HepG2 (cell line): ENCODE results near the gene EVA1C. TPM values are rescaled to one million over a fixed set of nuclear protein-coding genes. Genes with fewer than 3 reads are reported as not detected.

ENCODE experiments used
- ATAC-seq: fragments of 200-7000 bp; cut with Tn5 transposase; 3 replicates; pipeline ENCODE4 v1.9.1; 2020; ENCODE audit warnings: mild to moderate bottlenecking, moderate library complexity
- BruUV-seq: library from RNA; stranded (reverse); fragments of 400-500 nt; replicated peaks from 2 replicates; lab custom pipeline; 2021; lab: Mats Ljungman, UMichigan
- CTCF ChIA-PET: fragments of 300-600 bp; formaldehyde crosslinking; extraction: SDS; loops from one replicate; lab custom pipeline; 2021; ENCODE audit warnings: low total read pairs, inconsistent platforms, low intra/inter-chr PET ratio; lab: Yijun Ruan, JAX
- POLR2A ChIA-PET: fragments of 350-600 bp; sonication (Branson Sonifier 250); formaldehyde crosslinking; loops from one replicate; lab custom pipeline; 2020; ENCODE audit warnings: antibody characterized with exemption, inconsistent platforms; lab: Yijun Ruan, JAX
- DNase-seq: peaks from one replicate; pipeline ENCODE4 v3.0.0-alpha.2; 2015; ENCODE audit warnings: low spot score
- FAIRE-seq: peaks from 3 replicates; lab custom pipeline; 2011; peaks lifted over from hg19 to GRCh38; lab: Jason Lieb, UNC
- H2AFZ ChIP-seq: one replicate; pipeline ENCODE4 v1.6.1; 2011; ENCODE audit warnings: low read length, inconsistent platforms
- H3K27ac ChIP-seq: fragments of 300-600 bp; 3 replicates; pipeline ENCODE4 v1.8.0; 2011; ENCODE audit warnings: mixed run types, mild to moderate bottlenecking, mixed read lengths, low read length, inconsistent platforms; ENCODE audit not compliant: insufficient read depth; ENCODE audit errors: extremely low read length
- H3K27me3 ChIP-seq, 2 experiments: fragments of 200-600 bp in 1 of 2; 2 replicates in 1 of 2; 3 replicates in 1 of 2; pipeline versions ENCODE4 v1.6.0 to v1.8.0; 2011; ENCODE audit warnings: low read length in 2 of 2, mild to moderate bottlenecking in 2 of 2, moderate library complexity in 2 of 2, inconsistent platforms in 1 of 2; ENCODE audit not compliant: insufficient read depth in 2 of 2, control insufficient read depth in 1 of 2
- H3K36me3 ChIP-seq, 2 experiments: fragments of 200-600 bp in 1 of 2; replicated peaks in 1 of 2; 2 replicates in 1 of 2; 3 replicates in 1 of 2; pipeline versions ENCODE4 v1.5.1 to v1.8.0; 2011; ENCODE audit warnings: low read length in 2 of 2, inconsistent platforms in 1 of 2; ENCODE audit not compliant: insufficient read depth in 2 of 2, control insufficient read depth in 1 of 2
- H3K4me1 ChIP-seq: 2 replicates; pipeline ENCODE4 v1.5.1; 2012; ENCODE audit warnings: low read length, inconsistent platforms; ENCODE audit not compliant: insufficient read depth
- H3K4me2 ChIP-seq: 2 replicates; pipeline ENCODE4 v1.6.0; 2011; ENCODE audit warnings: low read depth, low read length, inconsistent platforms
- H3K4me3 ChIP-seq, 3 experiments: fragments of 200-600 bp in 1 of 3; sonication (generic), shearing (Covaris generic) in 1 of 3; replicated peaks in 1 of 3; 2 replicates each; pipeline ENCODE4 v1.5.1; 2011 to 2016; ENCODE audit warnings: low read length in 3 of 3, inconsistent platforms in 2 of 3, low read depth in 2 of 3, mild to moderate bottlenecking in 2 of 3, control low read depth in 1 of 3, mixed read lengths in 1 of 3; ENCODE audit not compliant: insufficient read depth in 1 of 3
- H3K79me2 ChIP-seq: one replicate; pipeline ENCODE4 v1.6.1; 2011; ENCODE audit warnings: low read length, inconsistent platforms; ENCODE audit not compliant: insufficient read depth
- H3K9ac ChIP-seq: 2 replicates; pipeline ENCODE4 v1.6.0; 2011; ENCODE audit warnings: mild to moderate bottlenecking, low read depth, low read length, inconsistent platforms; ENCODE audit not compliant: insufficient read depth
- H3K9me3 ChIP-seq: 2 replicates; pipeline ENCODE4 v1.5.1; 2012; ENCODE audit warnings: mild to moderate bottlenecking, low read length
- H4K20me1 ChIP-seq: 2 replicates; pipeline ENCODE4 v1.6.0; 2011; ENCODE audit warnings: inconsistent platforms, mild to moderate bottlenecking, low read length, moderate library complexity; ENCODE audit not compliant: insufficient read depth
- ARHGAP35 ChIP-seq: sonication (generic); formaldehyde crosslinking; IDR thresholded peaks from 2 replicates; pipeline ENCODE4 v1.9.0; 2022; ENCODE audit warnings: mild to moderate bottlenecking, inconsistent platforms, moderate library complexity, missing genetic modification reagents, borderline replicate concordance
- ARID4A ChIP-seq: sonication (generic); formaldehyde crosslinking; IDR thresholded peaks from 2 replicates; pipeline ENCODE4 v1.5.0; 2020; ENCODE audit warnings: mild to moderate bottlenecking, missing genetic modification reagents, borderline replicate concordance
- CEBPG ChIP-seq: IDR thresholded peaks from 2 replicates; pipeline ENCODE4 v1.6.1; 2016
- CENPX ChIP-seq: sonication (generic); formaldehyde crosslinking; IDR thresholded peaks from 2 replicates; pipeline ENCODE4 v1.9.0; 2021; ENCODE audit warnings: mild to moderate bottlenecking, missing genetic modification reagents, moderate library complexity
- HINFP ChIP-seq: sonication (generic); formaldehyde crosslinking; IDR thresholded peaks from 2 replicates; pipeline ENCODE4 v1.4.0; 2020; ENCODE audit warnings: low read depth, mild to moderate bottlenecking, missing genetic modification reagents
- IRX3 ChIP-seq: sonication (generic); formaldehyde crosslinking; IDR thresholded peaks from 2 replicates; pipeline ENCODE4 v1.8.1; 2023; ENCODE audit warnings: mild to moderate bottlenecking, low read depth, missing genetic modification reagents, borderline replicate concordance
- KDM4B ChIP-seq: sonication (generic); formaldehyde crosslinking; IDR thresholded peaks from 2 replicates; pipeline ENCODE4 v1.4.0; 2020; ENCODE audit warnings: missing genetic modification reagents
- KDM5A ChIP-seq: fragments of 200-600 bp; sonication (generic); IDR thresholded peaks from 2 replicates; pipeline ENCODE4 v1.7.0; 2018; ENCODE audit warnings: antibody characterized with exemption, mild to moderate bottlenecking, low read length, borderline replicate concordance
- MBD4 ChIP-seq: IDR thresholded peaks from 2 replicates; pipeline ENCODE4 v1.6.1; 2012; ENCODE audit warnings: low read length, inconsistent platforms, borderline replicate concordance
- MLX ChIP-seq: IDR thresholded peaks from 2 replicates; pipeline ENCODE4 v1.6.1; 2016
- MNT ChIP-seq: fragments of 450-650 bp; IDR thresholded peaks from 2 replicates; pipeline ENCODE4 v1.6.1; 2016
- SRY ChIP-seq: sonication (generic); formaldehyde crosslinking; IDR thresholded peaks from 2 replicates; pipeline ENCODE4 v1.8.0; 2022; ENCODE audit warnings: mild to moderate bottlenecking, missing genetic modification reagents
- STAG1 ChIP-seq: sonication (generic); formaldehyde crosslinking; IDR thresholded peaks from 2 replicates; pipeline ENCODE4 v1.4.0; 2020; ENCODE audit warnings: missing genetic modification reagents
- TGIF2 ChIP-seq: IDR thresholded peaks from 2 replicates; pipeline ENCODE4 v1.6.1; 2016; ENCODE audit warnings: control low read depth, missing compliant biosample characterization
- TMF1 ChIP-seq: sonication (generic); formaldehyde crosslinking; IDR thresholded peaks from 2 replicates; pipeline ENCODE4 v1.8.1; 2022; ENCODE audit warnings: low read depth, missing genetic modification reagents
- ZNF615 ChIP-seq: sonication (generic); formaldehyde crosslinking; IDR thresholded peaks from 2 replicates; pipeline ENCODE4 v1.5.0; 2020; ENCODE audit warnings: mild to moderate bottlenecking, missing genetic modification reagents, borderline replicate concordance
- ZNF616 ChIP-seq: sonication (generic); formaldehyde crosslinking; IDR thresholded peaks from 2 replicates; pipeline ENCODE4 v1.5.0; 2020; ENCODE audit warnings: low read depth, mild to moderate bottlenecking, missing genetic modification reagents
- WGBS: methylation state at CpG from one replicate; pipeline ENCODE4 v1.1.6; 2017; ENCODE audit warnings: low lambda C conversion rate; 5-methylcytosine and 5-hydroxymethylcytosine counted together
- in situ Hi-C: cut with HindIII; loops from 2 replicates; pipeline ENCODE4 v1.10.0; 2017; ENCODE audit warnings: low pct_unique_long_range_greater_than_20kb; ENCODE audit not compliant: extremely low pct_ligation_motif_present
- intact Hi-C: fragments of 100-400 bp; cut with micrococcal nuclease; formaldehyde crosslinking; loops from one replicate; pipeline ENCODE4 v1.10.0; 2022; ENCODE audit not compliant: unreplicated experiment
- polyA plus RNA-seq, 8 experiments: library from polyadenylated mRNA; depleted of rRNA in 3 of 8; stranded (reverse) in 7 of 8; unstranded in 1 of 8; fragments of >200 nt; fragmentation: Illumina TruSeq in 4 of 8; extraction: Trizol in 4 of 8; gene quantifications; 2 replicates each; pipeline versions ENCODE4 v1.2.1 to v1.2.3, GENCODE V29; 2011 to 2016; ENCODE audit warnings: low read depth in 4 of 8, missing spikeins in 1 of 8, mixed read lengths in 1 of 8; ENCODE audit not compliant: insufficient read depth in 1 of 8
- total RNA-seq, 5 experiments: library from RNA; depleted of rRNA; stranded (reverse); fragments of >200 nt; fragmentation: Illumina TruSeq; extraction: Trizol; gene quantifications; 2 replicates each; pipeline ENCODE4 v1.2.3, GENCODE V29; 2016; ENCODE audit warnings: low read depth in 1 of 5

The EVA1C gene
- total and polyA plus RNA-seq, 2 of the 13 experiments (the other 11 are each of a cell fraction or from before 2014, with no cell fraction given): 0.29 to 0.34 TPM

GRCh38 chr21:32469628-32470027 is 57.1 kb downstream of the EVA1C start (continued):
- no peak for TF ChIP-seq ARID4A (CRISPR knock-in tag)
- TF ChIP-seq STAG1 (CRISPR knock-in tag): no peak
- no peak for TF ChIP-seq CENPX (CRISPR knock-in tag)

- WGBS: 91% methylated on average over 7 of the region's 9 CpGs
- ChIA-PET POLR2A (no interaction called here), CTCF (no interaction called here)
- Histone ChIP-seq H3K79me2 (no peaks in the 10 kb centered on the region), H3K4me2 (no peak overlapping the region), H3K36me3 (no peaks in the 10 kb centered on the region), H3K27ac (no peak overlapping the region), H2AFZ (no peak overlapping the region), H3K4me3 (no peak overlapping the region), H3K27me3 (no peaks in the 10 kb centered on the region), H3K9me3 (no peaks in the 10 kb centered on the region), H3K9ac (no peak overlapping the region), H3K4me1 (no peaks in the 10 kb centered on the region), H4K20me1 (no peaks in the 10 kb centered on the region)
- no TSS peak for BruUV-seq
- intact Hi-C loops (no loop called here), in situ Hi-C loops (no loop called here)
- DNase-seq (no peak), FAIRE-seq (no peak), ATAC-seq (no peak)
- no peak for TF ChIP-seq MNT
- no peak for TF ChIP-seq TGIF2 (CRISPR knock-in tag)
- TF ChIP-seq ZNF615: no peak
- TF ChIP-seq ARHGAP35 (CRISPR knock-in tag): no peak
- no peak for TF ChIP-seq TMF1 (CRISPR knock-in tag)
- no peak for TF ChIP-seq HINFP (CRISPR knock-in tag)
- TF ChIP-seq MLX: no peak
- TF ChIP-seq IRX3 (CRISPR knock-in tag): no peak
- TF ChIP-seq KDM4B (CRISPR knock-in tag): no peak
- TF ChIP-seq MBD4: no peak
- TF ChIP-seq KDM5A: no peak
- no peak for TF ChIP-seq CEBPG (CRISPR knock-in tag)
- TF ChIP-seq ZNF616: no peak
- no peak for TF ChIP-seq SRY (CRISPR knock-in tag)
Measured at GRCh38 chr21:32470206-32470605, 57.7 kb downstream of the EVA1C start.
